NCI-H1694 treated with DMSO at 0.1 percent for 48 hours (cell line): Measurements from ENCODE around the gene NFE2L3.
"Not testable (repeated sequence)": the region's sequence is repeated elsewhere in the genome, so short reads cannot be mapped to it uniquely, and the experiment has no call there.

Experiments
- DNase-seq: peaks from one replicate; lab custom pipeline; 2025; lab: John Stamatoyannopoulos, UW

NFE2L3 gene

DNA sequence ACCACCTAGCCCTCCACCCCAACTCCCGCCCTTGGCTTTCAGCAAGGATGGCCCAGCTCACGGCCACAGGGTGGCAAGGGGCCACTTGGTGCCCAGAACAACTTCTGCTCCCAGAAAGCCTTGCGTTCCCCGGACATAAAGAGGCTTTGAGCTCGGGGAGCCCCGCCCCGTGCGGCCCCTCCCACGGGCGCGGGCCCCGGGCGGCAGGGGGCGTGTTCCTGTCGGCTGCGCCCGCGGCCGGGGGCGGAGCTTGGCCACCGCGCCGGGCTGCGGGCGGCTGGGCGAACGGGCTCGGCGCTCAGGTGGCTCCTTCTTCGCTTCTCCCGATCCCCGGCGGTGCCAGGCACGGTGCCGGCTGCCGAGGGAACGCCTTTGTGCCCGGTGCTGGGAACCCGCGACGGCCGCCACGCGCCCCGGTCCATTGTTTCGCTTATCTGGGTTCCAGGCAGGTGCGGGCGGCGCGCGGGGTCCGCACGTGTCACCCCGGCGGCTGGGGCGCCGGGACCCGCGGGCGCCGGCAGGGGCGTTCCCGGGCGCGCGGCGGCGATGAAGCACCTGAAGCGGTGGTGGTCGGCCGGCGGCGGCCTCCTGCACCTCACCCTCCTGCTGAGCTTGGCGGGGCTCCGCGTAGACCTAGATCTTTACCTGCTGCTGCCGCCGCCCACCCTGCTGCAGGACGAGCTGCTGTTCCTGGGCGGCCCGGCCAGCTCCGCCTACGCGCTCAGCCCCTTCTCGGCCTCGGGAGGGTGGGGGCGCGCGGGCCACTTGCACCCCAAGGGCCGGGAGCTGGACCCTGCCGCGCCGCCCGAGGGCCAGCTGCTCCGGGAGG, at the start of gene NFE2L3:
Gene NFE2L3, plus strand, starts transcription at position 246 of the 829 bp plus-strand sequence. Its CDS starts 301 bp downstream, at position 547.
- peak; percentile 65 for DNase-seq

GRCh38 chr7:26103596-26103995, 48.4 kb upstream of the NFE2L3 start:
- DNase-seq = no peak

- no peak for DNase-seq
Observed at GRCh38 chr7:26105236-26105635, 46.8 kb upstream of the NFE2L3 start.

GRCh38 chr7:26105931-26106330, 46.1 kb upstream of the NFE2L3 start:
- DNase-seq = no peak

- no peak for DNase-seq
Observed at GRCh38 chr7:26112203-26112740, 39.7 kb upstream of the NFE2L3 start.

- no peak for DNase-seq
Observed at GRCh38 chr7:26115650-26116049, 36.3 kb upstream of the NFE2L3 start.

GRCh38 chr7:26117142-26117807, 34.7 kb upstream of the NFE2L3 start:
- no peak for DNase-seq

GRCh38 chr7:26117970-26118369, 34.0 kb upstream of the NFE2L3 start:
- DNase-seq = no peak

DNA sequence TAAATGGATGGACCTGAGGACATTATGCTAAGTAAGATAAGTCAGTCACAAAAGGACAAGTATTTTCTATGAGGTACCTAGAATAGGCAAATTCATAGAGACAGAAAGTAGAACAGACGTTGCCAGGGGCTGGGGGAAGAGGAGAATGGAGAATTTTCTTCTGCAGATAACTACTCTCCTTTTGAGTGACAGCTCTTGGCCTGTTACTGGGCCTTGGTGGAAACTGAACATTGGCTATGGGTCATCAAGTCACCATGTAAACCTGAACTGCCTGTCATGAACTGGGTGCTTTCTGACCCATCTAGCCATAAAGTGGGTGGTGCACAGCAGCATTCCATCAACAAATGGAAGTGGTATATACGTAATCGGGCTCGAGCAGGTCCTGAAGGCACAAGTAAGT, 29.3 kb upstream of the NFE2L3 start:
- no peak for DNase-seq

DNA sequence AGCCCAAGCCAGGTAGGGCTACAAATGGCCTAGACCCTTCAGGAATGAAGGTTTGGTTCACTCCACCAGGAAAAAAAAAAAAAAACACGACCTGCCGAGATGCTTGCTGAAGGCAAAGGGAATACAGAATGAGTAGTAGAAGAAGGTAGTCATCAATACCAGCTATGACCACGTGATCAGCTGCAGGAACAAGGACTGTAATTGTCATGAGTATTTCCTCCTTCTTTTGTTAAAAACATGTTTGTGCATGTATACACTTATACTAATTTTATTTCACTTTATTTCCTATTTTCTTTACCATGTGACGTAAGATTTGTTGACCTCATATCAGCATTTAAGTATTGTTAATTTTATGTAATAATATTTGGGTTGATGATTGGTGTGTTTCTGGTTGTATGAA, 27.2 kb upstream of the NFE2L3 start:
- DNase-seq = not testable (repeated sequence)

GRCh38 chr7:26127411-26127810, 24.6 kb upstream of the NFE2L3 start:
- DNase-seq = no peak

- DNase-seq = no peak
Observed at GRCh38 chr7:26131056-26131589, 20.9 kb upstream of the NFE2L3 start.

DNA sequence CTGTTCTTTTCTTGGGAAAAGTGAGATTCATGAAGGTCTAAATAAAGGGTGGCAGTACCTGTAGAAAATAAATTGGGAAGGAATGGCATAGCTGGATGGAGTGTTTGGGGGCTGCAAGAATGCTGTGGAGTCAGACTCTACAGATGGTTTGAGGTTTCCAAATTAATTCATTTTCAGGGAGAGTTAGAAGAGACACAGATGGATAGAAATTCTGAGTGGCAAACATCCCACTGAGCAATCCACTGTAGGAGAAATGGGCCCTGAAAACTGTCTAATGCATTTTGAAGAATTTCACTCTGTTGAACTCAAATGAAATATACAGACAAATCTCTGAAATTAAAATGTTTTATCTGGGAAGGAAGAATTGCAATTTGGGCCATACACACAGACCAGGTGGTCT, 16.9 kb upstream of the NFE2L3 start:
- DNase-seq = no peak

DNA sequence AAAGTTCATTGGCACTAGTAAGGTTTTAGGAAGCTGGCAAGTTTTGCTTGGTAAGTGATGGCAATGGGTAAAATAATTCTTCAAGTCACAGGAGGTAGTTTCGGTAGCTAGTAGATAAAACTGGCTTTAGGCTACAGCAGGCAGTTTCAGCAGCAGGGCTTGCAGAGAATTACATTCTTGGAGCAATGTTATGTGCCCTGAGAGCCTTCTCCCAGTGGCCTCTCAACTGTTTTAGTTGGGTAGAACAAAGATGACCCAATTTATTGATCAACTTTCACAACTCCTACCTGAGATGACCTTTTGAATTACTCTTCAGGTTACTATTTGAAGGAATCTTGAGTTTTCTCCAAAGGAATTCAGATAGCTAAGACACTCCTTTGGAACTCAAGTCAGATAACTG, 16.4 kb upstream of the NFE2L3 start:
- DNase-seq = no peak

DNA sequence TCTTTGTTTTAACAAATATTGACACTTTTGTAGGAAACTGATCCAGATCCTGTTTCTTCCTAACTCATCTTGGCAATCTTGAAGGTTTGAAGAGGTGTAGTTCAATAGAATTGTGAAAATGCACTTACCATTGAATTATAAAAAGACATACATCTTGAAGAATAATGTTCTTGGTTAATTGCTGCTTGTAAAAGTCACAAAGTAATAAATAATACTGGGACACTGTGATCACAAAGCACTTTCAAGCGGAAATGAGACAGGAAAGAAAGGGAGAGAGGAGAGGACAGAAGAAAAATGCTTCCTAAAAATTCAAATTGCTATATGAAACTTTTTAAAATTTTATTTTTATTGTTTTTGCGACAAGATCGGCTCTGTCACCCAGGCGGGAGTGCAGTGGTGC, 15.2 kb upstream of the NFE2L3 start:
- no peak for DNase-seq

GRCh38 chr7:26140380-26140779, 11.6 kb upstream of the NFE2L3 start:
- no peak for DNase-seq

DNA sequence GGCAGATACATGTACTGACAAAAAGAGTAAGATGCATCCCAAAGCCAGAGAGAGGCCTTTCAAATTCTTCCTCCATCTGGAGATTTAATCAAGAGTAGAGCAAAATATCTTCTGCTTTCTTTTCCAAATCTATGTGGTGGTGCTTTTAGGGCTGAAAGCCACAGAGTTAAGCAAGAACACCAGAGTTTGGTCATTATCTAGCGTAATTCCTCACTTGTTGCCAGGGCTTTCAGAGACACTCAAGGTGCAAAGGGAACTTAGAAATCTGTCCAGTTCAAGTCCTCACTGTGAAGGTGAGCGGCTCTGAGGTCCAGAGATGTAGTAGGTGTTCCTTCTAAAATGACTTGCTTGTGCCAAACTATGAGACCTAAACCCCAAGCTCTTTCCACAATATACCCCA, 10.9 kb upstream of the NFE2L3 start:
- no peak for DNase-seq

- DNase-seq = no peak
Observed at GRCh38 chr7:26143298-26144048, 8.5 kb upstream of the NFE2L3 start.

DNA sequence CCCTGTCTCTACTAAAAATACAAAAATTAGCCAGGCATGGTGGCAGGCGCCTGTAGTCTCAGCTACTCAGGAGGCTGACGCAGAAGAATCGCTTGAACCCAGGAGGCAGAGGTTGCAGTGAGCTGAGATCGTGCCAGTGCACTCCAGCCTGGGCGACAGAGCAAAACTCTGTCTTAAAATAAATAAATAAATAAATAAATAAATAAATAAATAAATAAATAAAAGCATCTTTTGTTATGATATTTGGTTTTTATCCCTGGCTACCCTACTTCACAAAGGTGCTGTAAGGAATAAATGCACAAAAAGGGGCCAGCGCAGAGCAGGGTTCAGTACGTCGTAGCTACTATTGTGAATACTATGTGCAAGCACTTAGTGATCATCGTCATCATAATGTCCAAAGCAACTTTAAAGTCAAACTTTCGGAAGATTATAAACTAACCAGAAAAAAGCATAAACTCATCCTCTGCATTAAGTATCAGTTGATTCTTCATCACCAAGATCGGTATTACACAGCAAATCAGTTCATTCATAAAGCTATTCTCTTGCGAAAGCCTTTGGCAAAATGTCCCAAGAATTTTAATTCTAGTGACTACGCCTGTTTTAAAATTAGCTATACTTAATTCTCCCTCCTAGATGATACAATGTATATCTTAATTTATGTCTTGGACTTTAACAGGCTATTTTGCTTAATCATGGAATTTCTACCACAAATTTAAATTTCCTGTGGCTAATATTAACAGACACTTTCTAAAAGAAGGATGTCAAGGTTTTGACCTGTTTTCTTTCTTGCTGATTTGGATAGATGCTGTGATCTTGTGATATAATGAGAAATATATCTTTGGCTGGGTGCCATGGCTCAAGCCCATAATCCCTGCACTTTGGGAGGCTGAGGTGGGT, 7.6 kb upstream of the NFE2L3 start:
- DNase-seq = no peak

DNA sequence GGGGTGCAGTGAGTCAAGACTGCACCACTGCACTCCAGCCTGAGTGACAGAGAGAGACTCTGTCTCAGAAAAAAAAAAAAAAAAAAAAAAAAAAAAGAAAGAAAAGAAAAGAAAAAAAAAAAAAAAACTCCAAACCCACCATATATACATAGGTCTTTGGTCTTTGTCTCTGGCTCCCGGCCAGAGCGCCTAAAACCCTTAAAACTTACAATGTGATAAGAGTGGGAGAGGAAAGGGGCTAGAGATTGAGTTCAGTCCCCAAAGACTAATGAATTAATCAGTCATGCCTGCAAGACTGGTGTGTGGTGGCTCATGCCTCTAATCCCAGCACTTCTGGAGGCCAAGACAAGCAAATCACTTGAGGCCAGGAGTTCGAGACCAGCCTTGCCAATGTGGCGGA, 6.8 kb upstream of the NFE2L3 start:
- DNase-seq = no peak

DNA sequence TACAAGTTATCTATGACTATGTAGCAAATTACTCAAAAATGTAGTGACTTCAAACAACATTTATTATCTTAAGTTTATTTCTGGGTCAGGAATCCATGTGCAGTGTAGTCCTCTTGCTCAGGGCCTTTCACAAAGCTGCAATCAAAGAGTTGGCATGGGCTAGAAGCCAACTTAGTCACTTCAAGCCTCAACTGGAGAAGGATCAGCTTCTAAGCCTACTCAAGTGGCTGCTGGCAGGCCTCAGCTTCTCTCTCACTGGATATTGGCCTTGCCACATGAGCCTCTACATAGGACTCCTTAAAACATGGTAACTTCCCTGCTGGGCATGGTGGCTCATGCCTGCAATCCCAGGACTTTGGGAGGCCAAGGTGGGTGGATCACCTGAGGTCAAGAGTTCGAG, 5.0 kb upstream of the NFE2L3 start:
- DNase-seq = no peak
